Measurements from ENCODE around the gene IRS2.

Gene IRS2

DNA sequence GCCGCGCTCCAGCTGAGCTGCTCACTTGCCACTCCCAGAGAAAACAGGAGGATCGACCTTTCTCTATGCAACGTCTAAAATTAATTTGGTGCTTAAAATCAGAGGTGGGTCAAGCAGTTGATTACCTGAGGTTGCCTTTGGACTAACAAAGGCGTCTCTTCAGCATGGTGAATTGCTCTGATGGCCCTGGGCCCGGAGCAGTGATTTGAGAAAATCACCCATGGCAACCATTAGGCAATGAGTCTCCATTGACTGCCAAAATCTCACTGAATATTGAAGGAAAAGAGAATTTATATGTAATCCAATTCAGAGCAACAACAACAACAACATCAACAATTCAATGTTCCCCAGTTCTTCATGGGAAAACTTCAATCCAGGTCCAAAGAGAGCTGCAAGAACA, 61.8 kb downstream of the IRS2 start:
- TF ChIP-seq, protein P1, sequence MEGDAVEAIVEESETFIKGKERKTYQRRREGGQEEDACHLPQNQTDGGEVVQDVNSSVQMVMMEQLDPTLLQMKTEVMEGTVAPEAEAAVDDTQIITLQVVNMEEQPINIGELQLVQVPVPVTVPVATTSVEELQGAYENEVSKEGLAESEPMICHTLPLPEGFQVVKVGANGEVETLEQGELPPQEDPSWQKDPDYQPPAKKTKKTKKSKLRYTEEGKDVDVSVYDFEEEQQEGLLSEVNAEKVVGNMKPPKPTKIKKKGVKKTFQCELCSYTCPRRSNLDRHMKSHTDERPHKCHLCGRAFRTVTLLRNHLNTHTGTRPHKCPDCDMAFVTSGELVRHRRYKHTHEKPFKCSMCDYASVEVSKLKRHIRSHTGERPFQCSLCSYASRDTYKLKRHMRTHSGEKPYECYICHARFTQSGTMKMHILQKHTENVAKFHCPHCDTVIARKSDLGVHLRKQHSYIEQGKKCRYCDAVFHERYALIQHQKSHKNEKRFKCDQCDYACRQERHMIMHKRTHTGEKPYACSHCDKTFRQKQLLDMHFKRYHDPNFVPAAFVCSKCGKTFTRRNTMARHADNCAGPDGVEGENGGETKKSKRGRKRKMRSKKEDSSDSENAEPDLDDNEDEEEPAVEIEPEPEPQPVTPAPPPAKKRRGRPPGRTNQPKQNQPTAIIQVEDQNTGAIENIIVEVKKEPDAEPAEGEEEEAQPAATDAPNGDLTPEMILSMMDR (IDR thresholded peaks at IDR 0.05) = no peak
- no peaks in the 10 kb centered on the region for H3K27me3 ChIP-seq
- H3K27ac ChIP-seq = no peak overlapping the region
- H3K4me1 ChIP-seq = no peaks in the 10 kb centered on the region
- H3K36me3 ChIP-seq = no peaks in the 10 kb centered on the region
- no peaks in the 10 kb centered on the region for H3K9me3 ChIP-seq
- no peak for DNase-seq
- intact Hi-C loops (cut with DNase I; ENCODE audit: low total_unique reads) = no loop called here
- no peak overlapping the region for H3K4me3 ChIP-seq

DNA sequence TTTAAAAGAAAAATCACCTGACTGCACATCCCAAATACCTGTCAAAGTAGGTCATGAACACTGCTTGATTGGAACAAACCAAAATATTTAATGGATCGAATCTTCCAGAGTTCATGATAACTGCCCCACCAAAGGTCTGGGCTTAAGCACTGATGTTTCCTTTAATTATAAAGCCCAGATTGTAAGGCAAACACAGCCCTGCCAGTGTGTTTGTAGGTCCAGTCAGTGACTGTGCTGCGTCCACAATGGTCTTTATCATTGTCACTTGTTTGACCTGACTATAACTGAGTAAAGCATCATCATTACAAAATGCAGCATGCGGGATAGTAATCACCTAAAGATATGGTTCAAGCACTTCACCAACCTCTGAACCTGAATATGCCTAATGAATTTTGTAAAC, 63.3 kb downstream of the IRS2 start:
- TF ChIP-seq, protein P1 (IDR thresholded peaks at IDR 0.05) = no peak
- Histone ChIP-seq H3K9me3 (no peaks in the 10 kb centered on the region), H3K27me3 (no peaks in the 10 kb centered on the region), H3K36me3 (no peaks in the 10 kb centered on the region), H3K4me1 (no peaks in the 10 kb centered on the region), H3K27ac (no peak overlapping the region), H3K4me3 (no peak overlapping the region)
- intact Hi-C loops (cut with DNase I; ENCODE audit: low total_unique reads) = no loop called here
- DNase-seq = no peak

DNA sequence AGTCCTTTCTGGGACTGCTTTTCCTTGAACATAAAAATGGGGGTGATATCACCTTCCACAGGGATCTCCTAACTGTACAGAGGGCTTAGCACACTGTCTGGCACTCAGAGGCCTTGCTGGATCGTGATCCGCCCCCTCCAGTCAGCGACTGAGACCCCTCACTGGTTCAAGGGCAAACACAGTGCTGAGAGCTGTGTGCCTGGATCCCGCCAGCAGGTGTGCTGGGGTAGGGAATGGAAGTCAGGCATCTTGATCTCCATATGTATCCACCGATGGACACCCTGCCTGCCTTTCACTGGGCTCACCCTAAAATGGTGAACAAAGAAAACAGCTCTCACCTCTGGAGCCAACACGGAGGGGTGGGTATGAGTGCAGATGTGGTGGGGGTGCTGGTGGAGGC, 64.3 kb downstream of the IRS2 start:
- intact Hi-C loops (cut with DNase I; ENCODE audit: low total_unique reads) = no loop called here
- no peaks in the 10 kb centered on the region for H3K9me3 ChIP-seq
- H3K27me3 ChIP-seq = no peaks in the 10 kb centered on the region
- no peaks in the 10 kb centered on the region for H3K36me3 ChIP-seq
- H3K4me1 ChIP-seq = no peaks in the 10 kb centered on the region
- TF ChIP-seq, protein P1 (IDR thresholded peaks at IDR 0.05) = no peak
- no peak overlapping the region for H3K27ac ChIP-seq
- no peak for DNase-seq
- no peak overlapping the region for H3K4me3 ChIP-seq

DNA sequence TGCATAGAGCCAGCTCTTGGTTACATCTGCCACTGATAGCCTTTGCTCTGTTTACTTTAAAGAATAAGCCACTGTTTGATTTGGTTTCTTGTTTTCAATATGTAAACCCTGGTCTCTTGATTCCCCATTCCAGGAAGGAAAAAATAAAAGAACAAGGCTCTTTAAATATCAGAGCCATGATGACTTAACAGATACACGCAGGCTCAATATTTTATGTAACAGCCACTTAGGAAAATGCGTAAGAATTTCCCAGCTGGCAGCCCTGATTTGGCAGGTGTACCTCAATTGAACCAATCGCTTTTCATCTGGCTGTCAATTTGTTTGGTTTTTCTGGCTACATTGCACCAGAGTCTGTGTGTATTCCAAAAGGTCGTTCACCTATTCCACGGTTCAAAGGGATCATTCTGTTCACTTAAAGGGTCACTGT, 65.6 kb downstream of the IRS2 start:
- TF ChIP-seq, protein P1 (IDR thresholded peaks at IDR 0.05) = no peak
- intact Hi-C loops (cut with DNase I; ENCODE audit: low total_unique reads) = no loop called here
- Histone ChIP-seq H3K4me1 (no peaks in the 10 kb centered on the region), H3K36me3 (no peaks in the 10 kb centered on the region), H3K27me3 (no peaks in the 10 kb centered on the region), H3K4me3 (no peak overlapping the region), H3K9me3 (no peaks in the 10 kb centered on the region), H3K27ac (no peak overlapping the region)
- no peak for DNase-seq

DNA sequence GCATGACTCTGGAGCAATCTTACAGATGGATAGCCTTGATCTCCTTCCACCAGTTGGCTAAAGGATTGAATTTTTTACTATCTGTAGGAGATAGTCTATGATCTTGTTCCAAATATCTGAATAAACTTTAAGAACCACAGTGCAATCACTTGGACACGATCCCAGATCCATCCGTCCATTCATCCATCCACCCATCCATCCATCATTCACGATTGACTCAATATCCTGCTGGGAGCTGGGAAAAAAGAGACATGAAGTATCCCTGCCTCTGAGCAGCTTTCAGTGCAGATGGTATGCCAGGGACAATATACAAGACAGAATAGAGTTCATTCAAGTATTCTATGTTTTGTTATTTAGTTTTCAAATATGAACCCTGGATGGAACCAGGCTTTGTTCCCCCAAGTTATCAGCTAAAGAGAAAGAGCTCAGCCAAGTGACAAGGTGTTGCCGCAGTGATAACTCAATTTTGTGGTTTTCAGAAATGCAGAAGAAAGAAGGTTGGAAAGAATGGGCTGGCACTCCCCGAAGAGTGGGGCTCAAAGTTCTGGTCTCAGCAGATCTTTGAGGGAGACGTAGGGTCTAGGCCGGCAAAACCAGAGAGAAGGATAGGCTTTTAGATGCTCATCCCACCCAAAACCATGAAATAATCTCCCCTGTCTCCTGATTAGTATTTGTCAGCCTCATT, 66.3 kb downstream of the IRS2 start:
- H3K27me3 ChIP-seq = no peaks in the 10 kb centered on the region
- no peak for DNase-seq
- no peaks in the 10 kb centered on the region for H3K9me3 ChIP-seq
- H3K36me3 ChIP-seq = no peaks in the 10 kb centered on the region
- TF ChIP-seq, protein P1 (IDR thresholded peaks at IDR 0.05) = no peak
- no peak overlapping the region for H3K4me3 ChIP-seq
- no peaks in the 10 kb centered on the region for H3K4me1 ChIP-seq
- no peak overlapping the region for H3K27ac ChIP-seq
- intact Hi-C loops (cut with DNase I; ENCODE audit: low total_unique reads) = no loop called here

DNA sequence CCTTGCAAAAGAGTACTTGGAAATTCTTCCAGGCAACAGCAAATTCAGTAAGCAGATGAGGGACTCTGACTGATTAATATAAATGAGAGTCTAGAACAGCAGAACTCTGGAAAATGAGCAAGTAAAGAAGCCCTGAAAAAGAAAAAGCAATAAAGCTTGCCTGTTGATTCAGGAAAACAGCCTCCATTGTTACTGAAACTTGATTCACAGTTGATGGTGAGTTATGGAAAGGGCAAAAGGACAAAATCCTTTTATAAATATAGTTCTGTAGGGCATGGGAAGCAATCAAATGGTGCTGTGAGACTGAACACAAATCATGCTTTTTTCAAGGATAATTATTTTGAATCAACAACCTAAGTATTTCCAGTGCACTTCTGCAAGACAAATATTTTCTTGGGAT, 67.7 kb downstream of the IRS2 start:
- Histone ChIP-seq H3K4me1 (no peaks in the 10 kb centered on the region), H3K27ac (no peak overlapping the region), H3K9me3 (no peaks in the 10 kb centered on the region), H3K36me3 (no peaks in the 10 kb centered on the region), H3K4me3 (no peak overlapping the region), H3K27me3 (no peaks in the 10 kb centered on the region)
- intact Hi-C loops (cut with DNase I; ENCODE audit: low total_unique reads) = no loop called here
- DNase-seq = no peak
- TF ChIP-seq, protein P1 (IDR thresholded peaks at IDR 0.05) = no peak

All from tibial artery (tissue), 4 donors.